Stimulated activated CD8-positive, alpha-beta memory T cell treated with anti-CD3 and anti-CD28 coated beads, Interleukin-7, amount 100 ng/mL, for 48 hours (primary cell): Measurements from ENCODE around the gene OR2T10.
"Not testable (repeated sequence)": the region's sequence is repeated elsewhere in the genome, so short reads cannot be mapped to it uniquely, and the experiment has no call there.

Source experiments
- DNase-seq, 2 donors: peaks; one replicate each; pipeline ENCODE4 v3.0.0-alpha.2; 2020; ENCODE audit warnings: low read depth in 1 of 2; ENCODE audit errors: extremely low read depth in 1 of 2

The OR2T10 gene, protein sequence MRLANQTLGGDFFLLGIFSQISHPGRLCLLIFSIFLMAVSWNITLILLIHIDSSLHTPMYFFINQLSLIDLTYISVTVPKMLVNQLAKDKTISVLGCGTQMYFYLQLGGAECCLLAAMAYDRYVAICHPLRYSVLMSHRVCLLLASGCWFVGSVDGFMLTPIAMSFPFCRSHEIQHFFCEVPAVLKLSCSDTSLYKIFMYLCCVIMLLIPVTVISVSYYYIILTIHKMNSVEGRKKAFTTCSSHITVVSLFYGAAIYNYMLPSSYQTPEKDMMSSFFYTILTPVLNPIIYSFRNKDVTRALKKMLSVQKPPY

GRCh38 chr1:248597589-248597988, at the start of gene OR2T10:
TSS of gene OR2T10 (minus strand) at chr1:248597700. CDS start at chr1:248593768, 3,932 bp downstream.
- DNase-seq, result no peak

DNA sequence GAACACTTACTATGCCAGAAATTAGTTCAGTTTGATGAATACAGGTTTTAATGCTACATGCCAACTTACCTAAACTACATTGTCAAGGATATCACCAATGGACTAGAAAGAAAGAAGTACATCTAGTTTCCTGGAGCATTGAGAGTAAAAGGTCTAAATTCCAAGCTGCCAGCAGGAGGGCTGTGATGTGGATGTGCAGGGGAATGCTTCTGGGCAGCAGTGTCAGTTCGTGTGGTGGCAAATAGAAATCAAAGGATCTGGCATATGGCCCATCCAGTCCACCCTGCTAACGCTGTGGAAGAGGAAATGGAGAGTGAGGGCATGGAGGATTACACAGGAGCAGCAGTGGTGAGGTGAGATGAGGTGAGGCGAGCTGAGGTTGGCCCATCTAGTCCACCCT, 47.7 kb upstream of the OR2T10 start, which contains the start of gene OR2T35:
TSS of gene OR2T35 (minus strand) at position 101 of the 400 bp plus-strand sequence. CDS start 6,020 bp downstream, outside the sequence.
- not testable (repeated sequence) for DNase-seq

DNA sequence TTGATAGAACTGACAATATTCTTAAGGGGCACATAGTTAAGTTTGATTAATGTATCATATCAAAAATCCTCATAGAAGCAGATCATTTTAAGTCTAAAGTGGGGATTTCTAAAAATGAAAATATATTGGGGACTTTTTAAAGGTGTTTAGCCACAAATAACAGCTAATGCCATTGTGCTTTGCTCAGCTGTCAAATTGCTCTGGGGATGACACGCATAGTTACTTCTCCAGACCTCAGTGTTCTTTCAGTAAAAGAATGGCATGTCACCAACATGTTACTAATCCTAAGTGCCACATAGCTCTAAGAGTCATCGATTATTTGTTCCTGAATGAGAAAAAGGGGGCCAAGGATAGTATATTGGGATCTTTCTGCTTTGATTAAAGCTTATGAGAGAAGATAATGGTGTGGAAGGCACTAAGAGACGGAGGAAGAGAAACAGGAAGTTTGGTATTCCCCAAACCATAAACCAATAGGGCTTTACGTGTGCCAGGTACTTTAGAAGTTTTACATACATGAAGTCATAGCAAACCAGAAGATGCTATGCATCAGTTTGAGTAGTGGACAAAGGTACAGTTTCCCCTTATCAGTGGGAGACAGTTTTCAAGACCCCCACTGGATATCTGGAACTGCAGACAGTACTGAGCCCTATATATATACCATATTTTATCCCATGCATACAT, 45.6 kb upstream of the OR2T10 start:
- DNase-seq, result not testable (repeated sequence)

DNA sequence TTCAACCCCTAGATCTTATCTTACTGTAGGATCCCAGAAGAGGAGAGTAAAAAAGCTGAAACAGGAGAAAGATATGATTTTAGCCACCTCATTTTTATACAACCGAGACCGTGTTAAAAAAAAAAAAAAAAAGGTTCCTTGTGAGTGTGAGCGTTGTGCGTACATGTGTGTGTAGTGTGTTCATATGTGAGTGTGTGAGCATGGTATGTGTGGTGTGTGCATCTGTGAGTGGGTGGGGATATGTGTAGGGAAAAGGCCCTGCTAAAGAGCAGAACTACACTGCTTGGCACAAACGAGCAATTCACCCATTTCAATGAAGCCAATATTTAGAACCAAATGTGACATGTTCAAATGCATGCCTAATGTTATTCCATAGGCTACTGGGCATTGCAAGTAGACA, 44.1 kb upstream of the OR2T10 start:
- DNase-seq, result not testable (repeated sequence)

DNA sequence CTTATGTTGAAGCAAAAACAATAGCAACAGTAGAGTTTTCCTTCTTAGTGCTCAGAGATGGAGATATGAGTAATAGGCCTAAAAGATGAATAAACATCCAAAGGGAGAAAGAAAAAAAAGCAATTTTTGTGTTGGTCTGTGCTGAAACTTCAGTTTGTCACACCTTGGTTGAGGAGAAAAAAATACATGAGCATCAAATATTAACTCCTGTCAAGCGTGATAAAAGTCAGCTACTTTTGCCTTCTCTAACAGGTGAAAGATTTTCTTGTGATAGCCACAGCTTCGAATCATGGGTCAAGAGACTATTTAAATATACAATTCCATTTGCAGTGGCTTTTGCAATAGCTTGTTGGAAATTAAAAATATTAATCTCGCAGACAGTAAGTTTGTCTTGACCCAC, 43.4 kb upstream of the OR2T10 start:
- DNase-seq, result not testable (repeated sequence)

DNA sequence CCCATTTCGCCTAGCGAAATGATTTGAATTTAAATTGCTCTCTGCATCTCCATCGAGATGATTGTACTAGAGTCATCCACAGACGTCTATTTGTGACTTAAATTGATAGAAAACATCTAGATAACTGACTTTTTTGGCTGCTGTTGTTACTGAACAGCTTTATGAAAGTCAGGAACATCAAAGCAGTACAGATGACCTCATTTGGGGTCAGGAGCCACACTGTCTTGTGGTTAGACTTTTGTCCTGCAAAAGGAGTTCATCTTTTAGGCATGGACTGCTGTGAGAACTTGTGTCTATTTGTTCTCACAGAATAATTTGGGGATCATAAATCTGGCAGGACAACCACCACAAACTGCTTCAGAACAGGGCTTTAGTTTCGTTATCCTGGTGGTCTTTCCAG, 42.2 kb upstream of the OR2T10 start:
- DNase-seq, result not testable (repeated sequence)

DNA sequence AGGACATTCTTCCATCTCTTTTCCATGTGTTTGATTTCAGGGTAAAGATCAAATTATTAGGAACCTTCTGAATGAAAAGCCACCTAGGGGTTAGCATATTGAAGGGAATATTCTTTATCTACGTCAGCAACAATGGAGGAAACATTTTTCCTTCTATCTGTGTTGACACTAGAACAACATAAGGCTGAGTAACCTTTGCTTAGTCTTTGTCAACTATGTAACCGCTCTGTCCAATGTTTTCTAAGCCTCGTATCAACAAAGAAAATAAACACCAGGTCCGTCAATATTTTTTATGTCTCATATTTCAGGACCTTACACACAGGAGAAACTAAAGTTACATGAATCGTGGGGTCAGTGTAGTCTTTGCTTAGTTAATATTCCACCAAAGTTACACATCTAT, 39.1 kb upstream of the OR2T10 start:
- DNase-seq, result not testable (repeated sequence)

DNA sequence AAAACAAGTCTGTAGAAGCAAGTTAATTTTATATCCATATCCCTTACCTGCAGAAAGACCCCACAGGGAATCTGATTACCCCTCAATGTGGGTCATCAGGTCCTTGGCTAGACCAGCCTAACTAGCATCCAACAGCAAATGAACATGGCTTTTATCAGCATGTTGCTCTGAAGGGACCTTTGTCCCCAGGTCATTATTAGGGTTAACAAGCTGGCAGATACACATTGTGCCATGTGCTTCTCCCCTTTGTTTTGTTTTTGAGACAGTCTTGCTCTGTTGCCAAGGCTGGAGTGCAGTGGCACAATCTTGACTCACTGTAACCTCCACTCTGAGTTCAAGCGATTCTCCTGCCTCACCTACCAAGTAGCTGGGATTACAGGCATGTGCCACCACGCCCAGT, 37.5 kb upstream of the OR2T10 start, which contains the start of gene OR2T11:
TSS of gene OR2T11 (minus strand) at position 101 of the 400 bp plus-strand sequence. CDS start 7,963 bp downstream, outside the sequence.
- not testable (repeated sequence) for DNase-seq

DNA sequence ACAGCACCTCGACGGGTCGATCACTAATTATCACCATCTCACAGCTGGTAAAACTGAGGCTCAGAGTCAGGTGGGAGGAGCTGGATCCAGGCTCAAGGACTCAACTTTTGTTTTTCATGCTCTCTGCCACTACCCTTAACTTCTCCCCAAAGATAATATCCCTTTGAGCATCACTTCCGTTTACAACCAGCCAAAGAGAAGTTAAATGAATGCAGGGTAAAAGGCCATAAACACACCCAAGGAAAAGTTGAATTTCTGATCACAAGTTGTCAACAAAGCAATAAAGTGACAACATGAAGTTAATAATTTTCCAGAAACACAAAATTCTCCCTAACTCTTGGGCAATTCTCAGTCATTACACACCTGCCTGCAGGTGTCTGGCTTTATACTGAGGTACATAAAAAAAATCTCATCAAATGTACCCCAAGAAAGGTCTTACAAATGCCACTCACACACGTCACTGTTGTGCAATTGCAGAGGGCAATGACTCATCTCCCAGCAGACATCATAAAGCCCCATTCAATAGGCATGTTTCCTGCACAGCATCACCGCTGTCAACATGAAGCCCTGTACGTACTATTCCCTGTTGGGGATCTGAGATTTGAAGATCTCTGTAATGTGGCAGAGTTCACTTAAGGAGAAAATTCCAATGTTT, 34.0 kb upstream of the OR2T10 start:
- no peak for DNase-seq

GRCh38 chr1:248630551-248630950, 33.1 kb upstream of the OR2T10 start:
- no peak for DNase-seq

- no peak for DNase-seq
Observed at GRCh38 chr1:248627971-248628844, 30.7 kb upstream of the OR2T10 start.

DNA sequence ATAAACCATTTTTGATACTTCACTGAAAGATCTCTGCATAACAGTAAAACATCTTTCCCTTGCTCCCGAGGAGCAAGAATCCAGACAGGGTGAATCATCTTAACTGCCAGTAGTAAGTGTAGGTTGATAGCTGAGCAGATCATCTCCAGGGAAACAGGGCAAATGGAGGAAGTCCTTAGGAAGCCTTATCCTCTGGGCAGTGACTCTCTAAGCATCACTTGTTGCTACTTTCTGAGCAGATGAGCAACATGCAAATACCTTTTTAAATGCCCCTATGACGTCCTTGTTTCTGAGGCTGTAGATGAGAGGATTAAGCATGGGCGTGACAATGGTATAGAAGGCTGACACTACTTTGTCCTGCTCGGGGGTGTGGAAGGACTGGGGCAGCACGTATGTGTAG, 28.5 kb upstream of the OR2T10 start:
- no peak for DNase-seq

- DNase-seq, result no peak
Observed at GRCh38 chr1:248625166-248625565, 27.7 kb upstream of the OR2T10 start.

- no peak for DNase-seq
Observed at GRCh38 chr1:248622570-248623001, 25.1 kb upstream of the OR2T10 start.

GRCh38 chr1:248621770-248622169, 24.3 kb upstream of the OR2T10 start:
- no peak for DNase-seq

- peak in 1 of 2 donors; percentile 18 for DNase-seq
Observed at GRCh38 chr1:248618878-248619277, 21.4 kb upstream of the OR2T10 start.

- DNase-seq, result no peak
Observed at GRCh38 chr1:248618119-248618518, 20.6 kb upstream of the OR2T10 start.

GRCh38 chr1:248613742-248614141, 16.2 kb upstream of the OR2T10 start:
- no peak for DNase-seq

GRCh38 chr1:248611883-248612414, 14.4 kb upstream of the OR2T10 start:
- peak in 1 of 2 donors; percentile 20 for DNase-seq

GRCh38 chr1:248610301-248610700, 12.8 kb upstream of the OR2T10 start:
- no peak for DNase-seq
